NCI-H1417 (cell line): ENCODE results near the gene SERPINB5.
"Not testable (repeated sequence)": the region's sequence is repeated elsewhere in the genome, so short reads cannot be mapped to it uniquely, and the experiment has no call there.

ENCODE experiments used
- DNase-seq, 3 experiments: peaks; one replicate each; lab custom pipeline; 2025; lab: John Stamatoyannopoulos, UW

Gene SERPINB5

GRCh38 chr18:63476668-63477067 lies at the start of gene SERPINB5:
Gene SERPINB5, plus strand, starts transcription at chr18:63476958. Its CDS starts 7,471 bp downstream, at chr18:63484429.
- peak; percentile 86 to 94 (median 88) for DNase-seq

GRCh38 chr18:63427558-63427957 lies 49.2 kb upstream of the SERPINB5 start:
- DNase-seq = no peak

- no peak for DNase-seq
Observed at GRCh38 chr18:63430526-63430925, 46.2 kb upstream of the SERPINB5 start.

GRCh38 chr18:63431180-63431579 lies 45.6 kb upstream of the SERPINB5 start:
- no peak for DNase-seq

GRCh38 chr18:63433334-63433866 lies 43.4 kb upstream of the SERPINB5 start:
- DNase-seq = no peak

GRCh38 chr18:63438181-63438580 lies 38.6 kb upstream of the SERPINB5 start:
- DNase-seq = no peak

- DNase-seq = peak; percentile 46 to 91 (median 66)
Observed at GRCh38 chr18:63439334-63439733, 37.4 kb upstream of the SERPINB5 start.

GRCh38 chr18:63440219-63440618 lies 36.5 kb upstream of the SERPINB5 start:
- no peak for DNase-seq

GRCh38 chr18:63440881-63441280 lies 35.9 kb upstream of the SERPINB5 start:
- no peak for DNase-seq

- DNase-seq = no peak
Observed at GRCh38 chr18:63443829-63444228, 32.9 kb upstream of the SERPINB5 start.

- DNase-seq = no peak
Observed at GRCh38 chr18:63444580-63444979, 32.2 kb upstream of the SERPINB5 start.

GRCh38 chr18:63445037-63445436 lies 31.7 kb upstream of the SERPINB5 start:
- DNase-seq = no peak

- no peak for DNase-seq
Observed at GRCh38 chr18:63446266-63446665, 30.5 kb upstream of the SERPINB5 start.

- DNase-seq = no peak
Observed at GRCh38 chr18:63447066-63447465, 29.7 kb upstream of the SERPINB5 start.

- no peak for DNase-seq
Observed at GRCh38 chr18:63449426-63449825, 27.3 kb upstream of the SERPINB5 start.

GRCh38 chr18:63451799-63452660 lies 24.7 kb upstream of the SERPINB5 start:
- peak in 1 of 3 experiments; percentile 57 for DNase-seq

- DNase-seq = not testable (repeated sequence)
Observed at GRCh38 chr18:63452751-63453150, 24.0 kb upstream of the SERPINB5 start.

- DNase-seq = no peak
Observed at GRCh38 chr18:63454497-63454896, 22.3 kb upstream of the SERPINB5 start.

- no peak for DNase-seq
Observed at GRCh38 chr18:63457977-63458376, 18.8 kb upstream of the SERPINB5 start.

GRCh38 chr18:63460414-63460813 lies 16.3 kb upstream of the SERPINB5 start:
- no peak for DNase-seq

- no peak for DNase-seq
Observed at GRCh38 chr18:63464434-63464833, 12.3 kb upstream of the SERPINB5 start.

GRCh38 chr18:63465059-63465458 lies 11.7 kb upstream of the SERPINB5 start:
- no peak for DNase-seq

- no peak for DNase-seq
Observed at GRCh38 chr18:63467699-63468098, 9.1 kb upstream of the SERPINB5 start.

- DNase-seq = no peak
Observed at GRCh38 chr18:63468575-63468974, 8.2 kb upstream of the SERPINB5 start.
